SW 1271 (cell line): ENCODE data around the gene DHRS1.
"Not testable (repeated sequence)": the region's sequence is repeated elsewhere in the genome, so short reads cannot be mapped to it uniquely, and the experiment has no call there.

Experiments
- DNase-seq, 2 experiments: peaks; one replicate each; lab custom pipeline; 2025; lab: John Stamatoyannopoulos, UW

DHRS1 gene

GRCh38 chr14:24247422-24247821, 52.2 kb downstream of the DHRS1 start:
- DNase-seq = no peak

- DNase-seq = no peak
Measured at GRCh38 chr14:24246765-24247212, 52.8 kb downstream of the DHRS1 start.

DNA sequence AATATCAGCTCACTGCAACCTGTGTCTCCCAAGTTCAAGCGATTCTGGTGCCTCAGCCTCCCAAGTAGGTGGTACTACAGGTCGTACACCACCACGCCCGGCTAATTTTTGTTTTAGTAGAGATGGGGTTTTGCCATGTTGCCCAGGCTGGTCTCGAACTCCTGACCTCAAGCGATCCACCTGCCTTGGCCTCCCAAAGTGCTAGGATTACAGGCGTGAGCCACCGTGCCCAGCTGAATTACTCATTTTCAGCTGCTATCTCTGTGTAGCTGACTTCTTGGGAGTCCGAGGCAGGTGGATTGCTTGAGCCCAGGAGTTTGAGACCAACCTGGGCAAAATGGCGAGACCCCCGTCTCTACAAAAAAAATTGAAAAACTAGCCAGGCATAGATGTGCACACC, 54.2 kb downstream of the DHRS1 start:
- not testable (repeated sequence) for DNase-seq

GRCh38 chr14:24243336-24243836, 56.2 kb downstream of the DHRS1 start:
- DNase-seq = no peak

- peak; percentile 87 to 96 for DNase-seq
Measured at GRCh38 chr14:24241829-24242443, 57.6 kb downstream of the DHRS1 start.
